Gastrocnemius medialis (tissue), 4 donors: Measurements from ENCODE around the gene KIF1A. TPM values are rescaled to one million over a fixed set of nuclear protein-coding genes. Genes with fewer than 3 reads are reported as not detected.

ENCODE experiments used
- ATAC-seq, 2 donors: fragments of 150-250 bp; one replicate each; pipeline ENCODE4 v1.9.1; 2016
- DNase-seq, 2 donors: peaks; one replicate each; pipeline ENCODE4 v3.0.0-alpha.2; 2019
- H3K27ac ChIP-seq, 4 donors: fragments of 200-600 bp; sonication (generic); 1 replicate in 1 of 4; 2 replicates in 3 of 4; pipeline ENCODE4 v1.5.1; 2016 to 2018; ENCODE audit warnings: mild to moderate bottlenecking in 2 of 4, moderate library complexity in 1 of 4
- H3K27me3 ChIP-seq, 3 donors: fragments of 200-600 bp; sonication (generic) in 2 of 3; 1 replicate in 1 of 3; 2 replicates in 2 of 3; pipeline versions ENCODE4 v1.5.1 to v1.6.0; 2016 to 2019; ENCODE audit warnings: mild to moderate bottlenecking in 1 of 3, moderate library complexity in 1 of 3
- H3K36me3 ChIP-seq, 2 donors: fragments of 200-600 bp; sonication (generic) in 1 of 2; one replicate each; pipeline ENCODE4 v1.5.1; 2017 to 2018
- H3K4me1 ChIP-seq, 2 donors: fragments of 200-600 bp; sonication (generic) in 1 of 2; one replicate each; pipeline ENCODE4 v1.5.1; 2016 to 2017; ENCODE audit warnings: mild to moderate bottlenecking in 2 of 2
- H3K4me3 ChIP-seq, 4 donors: fragments of 200-600 bp; sonication (generic) in 3 of 4; 1 replicate in 1 of 4; 2 replicates in 3 of 4; pipeline ENCODE4 v1.5.1; 2016 to 2019; ENCODE audit warnings: mild to moderate bottlenecking in 2 of 4
- H3K9me3 ChIP-seq, 3 donors: fragments of 200-600 bp; sonication (generic) in 2 of 3; 1 replicate in 1 of 3; 2 replicates in 2 of 3; pipeline ENCODE4 v1.5.1; 2016 to 2019
- POLR2A ChIP-seq, 2 donors: fragments of 450-650 bp; IDR thresholded peaks; one replicate each; pipeline ENCODE4 v1.6.1; 2017; ENCODE audit warnings: antibody characterized with exemption in 2 of 2, mild to moderate bottlenecking in 2 of 2, moderate library complexity in 2 of 2
- in situ Hi-C, 4 donors: fragments of 200-750 bp; cut with MboI; loops; one replicate each; pipeline versions ENCODE4 v1.15.0 to v1.8.0; 2017; ENCODE audit warnings: low sequenced_read_pairs in 4 of 4
- intact Hi-C: fragments of 100-400 bp; cut with DNase I; formaldehyde crosslinking; loops from one replicate; pipeline ENCODE4 v1.15.1; 2023; ENCODE audit warnings: low total_unique reads
- total RNA-seq, 4 donors: library from RNA; depleted of rRNA; stranded (reverse); fragments of >200 nt; gene quantifications; one replicate each; pipeline versions ENCODE4 v1.1.0 to v1.2.3, GENCODE V29; 2016
- TF ChIP-seq, protein P1 (sequence below), 5 experiments: fragments of 450-650 bp in 3 of 5; fragments of 200-600 bp in 2 of 5; sonication (generic) in 2 of 5; IDR thresholded peaks in 4 of 5; conservative IDR thresholded peaks in 1 of 5; 1 replicate in 4 of 5; 2 replicates in 1 of 5; pipeline ENCODE4 v1.5.1; 2016 to 2019; ENCODE audit warnings: antibody characterized with exemption in 5 of 5, mild to moderate bottlenecking in 3 of 5, moderate library complexity in 3 of 5

Gene KIF1A
- total RNA-seq, 4 donors from 2014 or later: 0.05 to 0.33 (median 0.09) TPM; not detected in 1

DNA sequence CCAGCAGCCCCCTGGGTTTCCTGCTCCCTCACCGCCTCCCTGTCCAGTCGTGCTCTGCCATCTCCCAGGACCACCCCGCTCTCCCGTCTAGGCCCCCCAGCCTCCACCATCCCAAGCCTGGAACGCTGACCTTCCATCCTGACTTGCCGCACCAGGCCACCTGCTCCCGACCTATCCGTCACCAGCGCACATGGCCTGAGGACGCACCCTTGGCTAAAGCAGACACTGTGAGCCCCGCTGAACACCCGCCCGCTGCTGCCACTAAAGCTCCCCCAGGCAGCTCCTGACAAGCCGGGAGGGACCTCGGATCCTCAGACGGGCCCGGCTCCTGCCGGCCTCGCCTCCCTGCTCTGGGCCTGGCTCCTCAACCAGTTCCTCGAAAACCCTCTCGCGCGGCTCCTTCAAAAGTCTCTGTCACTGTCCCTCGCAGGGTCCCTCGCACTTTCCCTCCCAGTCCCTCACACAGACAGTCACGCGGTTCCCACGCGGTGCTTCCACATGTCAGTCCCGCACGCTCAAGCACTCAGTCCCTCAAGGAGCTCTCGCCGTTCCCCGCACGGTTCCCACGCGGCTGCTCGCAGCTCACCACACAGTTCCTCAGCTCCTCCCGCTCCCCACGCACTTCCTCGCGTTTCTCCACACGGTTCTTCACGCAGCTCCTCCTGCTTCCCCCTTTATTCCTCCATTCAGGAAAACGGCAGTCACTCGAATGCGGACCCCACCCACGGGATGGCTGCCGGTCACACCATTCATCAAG lies 42.4 kb downstream of the KIF1A start:
- Histone ChIP-seq H3K4me3 (no peak overlapping the region), H3K36me3 (no peaks in the 10 kb centered on the region), H3K27me3 (peaks cover 11 to 15% (median 12%) of the 10 kb centered on the region in 3 donors), H3K4me1 (no peaks in the 10 kb centered on the region), H3K27ac (no peak overlapping the region), H3K9me3 (no peaks in the 10 kb centered on the region)
- TF ChIP-seq, protein P1, sequence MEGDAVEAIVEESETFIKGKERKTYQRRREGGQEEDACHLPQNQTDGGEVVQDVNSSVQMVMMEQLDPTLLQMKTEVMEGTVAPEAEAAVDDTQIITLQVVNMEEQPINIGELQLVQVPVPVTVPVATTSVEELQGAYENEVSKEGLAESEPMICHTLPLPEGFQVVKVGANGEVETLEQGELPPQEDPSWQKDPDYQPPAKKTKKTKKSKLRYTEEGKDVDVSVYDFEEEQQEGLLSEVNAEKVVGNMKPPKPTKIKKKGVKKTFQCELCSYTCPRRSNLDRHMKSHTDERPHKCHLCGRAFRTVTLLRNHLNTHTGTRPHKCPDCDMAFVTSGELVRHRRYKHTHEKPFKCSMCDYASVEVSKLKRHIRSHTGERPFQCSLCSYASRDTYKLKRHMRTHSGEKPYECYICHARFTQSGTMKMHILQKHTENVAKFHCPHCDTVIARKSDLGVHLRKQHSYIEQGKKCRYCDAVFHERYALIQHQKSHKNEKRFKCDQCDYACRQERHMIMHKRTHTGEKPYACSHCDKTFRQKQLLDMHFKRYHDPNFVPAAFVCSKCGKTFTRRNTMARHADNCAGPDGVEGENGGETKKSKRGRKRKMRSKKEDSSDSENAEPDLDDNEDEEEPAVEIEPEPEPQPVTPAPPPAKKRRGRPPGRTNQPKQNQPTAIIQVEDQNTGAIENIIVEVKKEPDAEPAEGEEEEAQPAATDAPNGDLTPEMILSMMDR (IDR thresholded peaks at IDR 0.05 in 4 of 5, conservative IDR thresholded peaks at IDR 0.05 in 1 of 5): no peak
- TF ChIP-seq POLR2A (IDR thresholded peaks at IDR 0.05): no peak
- intact Hi-C loops (no loop called here), in situ Hi-C loops (no loop called here)
- no peak for DNase-seq
- no peak for ATAC-seq

- Histone ChIP-seq H3K4me3 (no peak overlapping the region), H3K9me3 (no peaks in the 10 kb centered on the region), H3K4me1 (no peaks in the 10 kb centered on the region), H3K36me3 (no peaks in the 10 kb centered on the region), H3K27ac (no peak overlapping the region), H3K27me3 (peaks cover 9 to 12% (median 11%) of the 10 kb centered on the region in 3 donors)
- intact Hi-C loops (no loop called here), in situ Hi-C loops (no loop called here)
- no peak for TF ChIP-seq POLR2A (IDR thresholded peaks at IDR 0.05)
- TF ChIP-seq, protein P1 (IDR thresholded peaks at IDR 0.05 in 4 of 5, conservative IDR thresholded peaks at IDR 0.05 in 1 of 5): no peak
- DNase-seq (no peak), ATAC-seq (no peak)
Observed at GRCh38 chr2:240775905-240776304, 44.1 kb downstream of the KIF1A start.

DNA sequence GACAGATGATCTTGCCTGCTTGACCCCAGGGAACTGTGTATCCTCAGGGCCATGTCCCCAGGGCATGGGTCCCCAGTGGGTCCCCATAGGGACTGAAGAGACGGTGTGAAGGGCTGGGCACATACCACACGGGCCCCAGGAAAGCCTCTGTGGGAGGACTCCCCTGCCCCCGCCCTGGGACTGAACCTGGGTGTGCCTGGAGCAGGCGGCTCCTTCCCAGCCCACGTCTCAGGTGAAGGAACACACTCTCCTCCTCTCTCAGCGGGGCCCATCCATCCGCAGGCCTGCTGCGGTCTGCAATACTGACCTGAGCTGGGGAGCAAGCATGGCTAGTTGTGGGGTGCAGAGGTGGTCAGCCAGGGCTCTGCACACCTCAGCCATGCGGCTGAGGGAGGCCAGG lies 45.2 kb downstream of the KIF1A start:
- Histone ChIP-seq H3K27ac (no peak overlapping the region), H3K27me3 (peaks cover 4 to 5% (median 5%) of the 10 kb centered on the region in 3 donors), H3K36me3 (no peaks in the 10 kb centered on the region), H3K4me3 (no peak overlapping the region), H3K9me3 (no peaks in the 10 kb centered on the region), H3K4me1 (no peaks in the 10 kb centered on the region)
- intact Hi-C loops (no loop called here), in situ Hi-C loops (no loop called here)
- ATAC-seq (no peak), DNase-seq (no peak)
- TF ChIP-seq POLR2A (IDR thresholded peaks at IDR 0.05): no peak
- TF ChIP-seq, protein P1 (IDR thresholded peaks at IDR 0.05 in 4 of 5, conservative IDR thresholded peaks at IDR 0.05 in 1 of 5): no peak

- H3K9me3 ChIP-seq: no peaks in the 10 kb centered on the region
- H3K4me1 ChIP-seq: no peaks in the 10 kb centered on the region
- in situ Hi-C loops (no loop called here), intact Hi-C loops (no loop called here)
- H3K27me3 ChIP-seq: no peaks in the 10 kb centered on the region
- H3K27ac ChIP-seq: no peak overlapping the region
- no peak for DNase-seq
- no peak overlapping the region for H3K4me3 ChIP-seq
- TF ChIP-seq, protein P1 (IDR thresholded peaks at IDR 0.05 in 4 of 5, conservative IDR thresholded peaks at IDR 0.05 in 1 of 5): no peak
- no peak for TF ChIP-seq POLR2A (IDR thresholded peaks at IDR 0.05)
- no peaks in the 10 kb centered on the region for H3K36me3 ChIP-seq
- ATAC-seq: no peak
Observed at GRCh38 chr2:240769096-240769495, 50.9 kb downstream of the KIF1A start.
